ENCODE data around the gene SPANXN2. TPM values are rescaled to one million over a fixed set of nuclear protein-coding genes. Genes with fewer than 3 reads are reported as not detected.

The SPANXN2 gene
- total and polyA plus RNA-seq, 2 of the 4 experiments (the other 2 are of a cell fraction): not detected

GRCh38 chrX:143683486-143683885 lies 37.1 kb downstream of the SPANXN2 start:
- TF ChIP-seq CHD1 (IDR thresholded peaks at IDR 0.05; ENCODE audit: low read depth, low read length): no peak
- TF ChIP-seq, protein P1, sequence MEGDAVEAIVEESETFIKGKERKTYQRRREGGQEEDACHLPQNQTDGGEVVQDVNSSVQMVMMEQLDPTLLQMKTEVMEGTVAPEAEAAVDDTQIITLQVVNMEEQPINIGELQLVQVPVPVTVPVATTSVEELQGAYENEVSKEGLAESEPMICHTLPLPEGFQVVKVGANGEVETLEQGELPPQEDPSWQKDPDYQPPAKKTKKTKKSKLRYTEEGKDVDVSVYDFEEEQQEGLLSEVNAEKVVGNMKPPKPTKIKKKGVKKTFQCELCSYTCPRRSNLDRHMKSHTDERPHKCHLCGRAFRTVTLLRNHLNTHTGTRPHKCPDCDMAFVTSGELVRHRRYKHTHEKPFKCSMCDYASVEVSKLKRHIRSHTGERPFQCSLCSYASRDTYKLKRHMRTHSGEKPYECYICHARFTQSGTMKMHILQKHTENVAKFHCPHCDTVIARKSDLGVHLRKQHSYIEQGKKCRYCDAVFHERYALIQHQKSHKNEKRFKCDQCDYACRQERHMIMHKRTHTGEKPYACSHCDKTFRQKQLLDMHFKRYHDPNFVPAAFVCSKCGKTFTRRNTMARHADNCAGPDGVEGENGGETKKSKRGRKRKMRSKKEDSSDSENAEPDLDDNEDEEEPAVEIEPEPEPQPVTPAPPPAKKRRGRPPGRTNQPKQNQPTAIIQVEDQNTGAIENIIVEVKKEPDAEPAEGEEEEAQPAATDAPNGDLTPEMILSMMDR (conservative IDR thresholded peaks at IDR 0.05; ENCODE audit: low read depth, low read length): no peak
- TF ChIP-seq SMC3 (IDR thresholded peaks at IDR 0.05; ENCODE audit: low read depth, low read length): no peak
- no peak for TF ChIP-seq CEBPB (IDR thresholded peaks at IDR 0.05; ENCODE audit: low read depth, low read length)
- Histone ChIP-seq H3K4ac (ENCODE audit: low read depth, low read length) (no peak overlapping the region), H3K9me3 (ENCODE audit: control insufficient read depth, insufficient read depth, low read length) (peaks cover 2% of the 10 kb centered on the region; the same call in 1 of the 2 replicates), H3K79me1 (ENCODE audit: low read depth in 1 of 2, low read length in 2 of 2) (no peaks in the 10 kb centered on the region), H4K20me1 (ENCODE audit: insufficient read depth, low read length) (no peaks in the 10 kb centered on the region), H3K4me2 (ENCODE audit: low read depth, low read length) (no peak overlapping the region), H4K5ac (ENCODE audit: low read depth, low read length) (no peak overlapping the region), H3K18ac (ENCODE audit: low read depth, low read length) (no peak overlapping the region), H3K56ac (ENCODE audit: extremely low read depth, insufficient read depth, low read length) (no peak overlapping the region), H2AK9ac (replicated peaks; ENCODE audit: low read depth, low read length, poor library complexity) (no peak overlapping the region), H3K9me1 (ENCODE audit: insufficient read depth, low read length) (no peaks in the 10 kb centered on the region), H3K4me3 (ENCODE audit: insufficient read depth, low read depth, low read length) (no peak overlapping the region), H2BK15ac (ENCODE audit: low read depth, low read length) (no peak overlapping the region), H3K9ac (ENCODE audit: low read depth, low read length) (no peak overlapping the region), H2AK5ac (ENCODE audit: low read depth, low read length) (no peak overlapping the region), H3K27ac (ENCODE audit: insufficient read depth, low read length) (no peak overlapping the region), H2BK5ac (ENCODE audit: low read depth, low read length, poor library complexity, severe bottlenecking) (no peak overlapping the region), H3K14ac (replicated peaks; ENCODE audit: low read depth, low read length) (no peak overlapping the region), H3K27me3 (ENCODE audit: control insufficient read depth, insufficient read depth, low read length) (no peaks in the 10 kb centered on the region), H3K23ac (ENCODE audit: low read depth, low read length) (no peak overlapping the region), H4K8ac (ENCODE audit: low read depth in 2 of 2, low read length in 2 of 2) (no peak overlapping the region), H3K4me1 (ENCODE audit: control insufficient read depth, insufficient read depth, low read length) (no peaks in the 10 kb centered on the region), H3K36me3 (ENCODE audit: control insufficient read depth, insufficient read depth, low read length) (no peaks in the 10 kb centered on the region), H2BK20ac (ENCODE audit: low read depth, low read length) (no peak overlapping the region), H2AFZ (replicated peaks; ENCODE audit: low read length, poor library complexity) (no peak overlapping the region), H4K91ac (ENCODE audit: insufficient read depth, low read depth, low read length) (no peak overlapping the region), H2BK120ac (ENCODE audit: low read depth, low read length) (no peak overlapping the region)
- ATAC-seq (ENCODE audit: low read depth) (no peak), DNase-seq (no peak)
- in situ Hi-C loops (cut with MboI; ENCODE audit: low sequenced_read_pairs): no loop called here
- dilution Hi-C loops (cut with HindIII; ENCODE audit: low sequenced_read_pairs, unreplicated experiment): no loop called here
- no TSS peak for BruUV-seq (replicated peaks)
- POLR2A ChIA-PET (ENCODE audit: unreplicated experiment): no interaction called here
- intact Hi-C loops (cut with micrococcal nuclease): no loop called here
- CTCF ChIA-PET: no interaction called here
- WGBS, 2 experiments (ENCODE audit: extremely low coverage in 2 of 2, insufficient read length in 1 of 2): no CpG with 5 or more reads among the region's 3 CpGs

All from IMR-90 (cell line).